ENCODE results near the gene PTPRF. TPM values are rescaled to one million over a fixed set of nuclear protein-coding genes. Genes with fewer than 3 reads are reported as not detected.
A peak's percentile ranks its signal among the peaks of the same experiment; 100 is the strongest.
"Not testable (repeated sequence)": the region's sequence is repeated elsewhere in the genome, so short reads cannot be mapped to it uniquely, and the experiment has no call there.

Gene PTPRF
- polyA plus RNA-seq, 10 donors, result 12.9 to 55.3 (median 17.0) TPM

- no peak for DNase-seq
Measured at GRCh38 chr1:43536864-43537358, 6.2 kb downstream of the PTPRF start.

- DNase-seq, result no peak
Measured at GRCh38 chr1:43537423-43538142, 6.9 kb downstream of the PTPRF start.

- DNase-seq, result no peak
Measured at GRCh38 chr1:43538143-43538487, 7.4 kb downstream of the PTPRF start.

- no peak for DNase-seq
Measured at GRCh38 chr1:43538969-43539368, 8.3 kb downstream of the PTPRF start.

GRCh38 chr1:43539726-43540434 lies 9.2 kb downstream of the PTPRF start:
- no peak for DNase-seq

- DNase-seq, result no peak
Measured at GRCh38 chr1:43540653-43541071, 10.0 kb downstream of the PTPRF start.

- DNase-seq, result no peak
Measured at GRCh38 chr1:43541141-43541540, 10.5 kb downstream of the PTPRF start.

GRCh38 chr1:43541721-43542401 lies 11.2 kb downstream of the PTPRF start:
- DNase-seq, result peak; percentile 54 to 73 (median 61)

GRCh38 chr1:43542527-43543458 lies 12.1 kb downstream of the PTPRF start:
- no peak for DNase-seq

GRCh38 chr1:43543567-43543966 lies 12.9 kb downstream of the PTPRF start:
- no peak for DNase-seq

- DNase-seq, result no peak
Measured at GRCh38 chr1:43545339-43545694, 14.6 kb downstream of the PTPRF start.

- DNase-seq, result no peak
Measured at GRCh38 chr1:43545695-43546387, 15.2 kb downstream of the PTPRF start.

GRCh38 chr1:43546388-43547100 lies 15.9 kb downstream of the PTPRF start:
- no peak for DNase-seq

GRCh38 chr1:43547538-43548072 lies 16.9 kb downstream of the PTPRF start:
- no peak for DNase-seq

- no peak for DNase-seq
Measured at GRCh38 chr1:43548285-43549271, 17.9 kb downstream of the PTPRF start.

- not testable (repeated sequence) for DNase-seq
Measured at GRCh38 chr1:43549394-43549793, 18.7 kb downstream of the PTPRF start.

- DNase-seq, result peak in 1 of 3 donors; percentile 59
Measured at GRCh38 chr1:43549921-43550597, 19.4 kb downstream of the PTPRF start.

- DNase-seq, result no peak
Measured at GRCh38 chr1:43550598-43551246, 20.0 kb downstream of the PTPRF start.

All from muscle of back (tissue), 11 donors.